Inflammatory macrophage treated with lipopolysaccharide for 1 hour (primary cell): ENCODE measurements around the gene OSGEP.

Source experiments
- DNase-seq, 2 donors: peaks; one replicate each; pipeline ENCODE4 v3.0.0-alpha.2; 2020 to 2022

Gene OSGEP

GRCh38 chr14:20454516-20455354, at the start of gene OSGEP, which contains the start of gene APEX1:
TSS of gene OSGEP (minus strand) at chr14:20454812. CDS start at chr14:20454683, 129 bp downstream.
TSS of gene APEX1 (plus strand) at chr14:20455226. CDS start at chr14:20455646, 420 bp downstream.
- DNase-seq = peak; percentile 99

- no peak for DNase-seq
Observed at GRCh38 chr14:20503898-20504297, 49.3 kb upstream of the OSGEP start.

GRCh38 chr14:20501346-20501745, 46.7 kb upstream of the OSGEP start:
- DNase-seq = no peak

- DNase-seq = no peak
Observed at GRCh38 chr14:20499881-20500280, 45.3 kb upstream of the OSGEP start.

GRCh38 chr14:20499108-20499507, 44.5 kb upstream of the OSGEP start:
- DNase-seq = no peak

GRCh38 chr14:20498622-20499021, 44.0 kb upstream of the OSGEP start:
- DNase-seq = peak in 1 of 2 donors; percentile 13

GRCh38 chr14:20494935-20495766, 40.5 kb upstream of the OSGEP start:
- peak; percentile 62 to 68 for DNase-seq

GRCh38 chr14:20493634-20494033, 39.0 kb upstream of the OSGEP start:
- peak; percentile 68 to 76 for DNase-seq

- DNase-seq = no peak
Observed at GRCh38 chr14:20492486-20492885, 37.9 kb upstream of the OSGEP start.

- DNase-seq = no peak
Observed at GRCh38 chr14:20490563-20490962, 36.0 kb upstream of the OSGEP start.

GRCh38 chr14:20489093-20489994, 34.7 kb upstream of the OSGEP start:
- DNase-seq = peak; percentile 34 to 53

- DNase-seq = no peak
Observed at GRCh38 chr14:20487396-20487725, 32.7 kb upstream of the OSGEP start.

GRCh38 chr14:20486684-20487395, 32.2 kb upstream of the OSGEP start:
- peak in 1 of 2 donors; percentile 27 for DNase-seq

- DNase-seq = no peak
Observed at GRCh38 chr14:20485900-20486299, 31.3 kb upstream of the OSGEP start.

GRCh38 chr14:20482382-20482781, 27.8 kb upstream of the OSGEP start:
- DNase-seq = no peak

GRCh38 chr14:20478894-20479293, 24.3 kb upstream of the OSGEP start:
- no peak for DNase-seq

GRCh38 chr14:20477211-20477876, 22.7 kb upstream of the OSGEP start:
- no peak for DNase-seq

GRCh38 chr14:20476776-20477175, 22.2 kb upstream of the OSGEP start:
- DNase-seq = no peak

GRCh38 chr14:20472536-20473169, 18.0 kb upstream of the OSGEP start:
- no peak for DNase-seq

GRCh38 chr14:20470603-20470901, 15.9 kb upstream of the OSGEP start:
- no peak for DNase-seq
